PC-3 (cell line): ENCODE data around the gene SOBP. TPM values are rescaled to one million over a fixed set of nuclear protein-coding genes. Genes with fewer than 3 reads are reported as not detected.

Source experiments
- ATAC-seq: fragments of 200-7000 bp; cut with Tn5 transposase; 2 replicates; pipeline ENCODE4 v1.9.1; 2020; ENCODE audit warnings: mild to moderate bottlenecking, moderate library complexity
- BruUV-seq: library from RNA; stranded (reverse); fragments of 400-500 nt; replicated peaks from 2 replicates; lab custom pipeline; 2021; lab: Mats Ljungman, UMichigan
- CTCF ChIA-PET: fragments of 300-600 bp; sonication (Branson Sonifier 250); formaldehyde crosslinking; loops from one replicate; lab custom pipeline; 2022; ENCODE audit warnings: antibody characterized with exemption; lab: Charles Lee
- POLR2A ChIA-PET: fragments of 300-600 bp; sonication (Branson Sonifier 250); formaldehyde crosslinking; loops from one replicate; lab custom pipeline; 2022; ENCODE audit warnings: antibody characterized with exemption; ENCODE audit not compliant: unreplicated experiment; lab: Charles Lee
- DNase-seq: peaks from one replicate; pipeline ENCODE4 v3.0.0-alpha.2; 2015
- H2AFZ ChIP-seq: fragments of 300-600 bp; sonication (generic); 2 replicates; pipeline ENCODE4 v1.6.0; 2016; ENCODE audit warnings: antibody characterized with exemption, low read length
- H3F3A ChIP-seq: fragments of 300-600 bp; sonication (generic); one replicate; pipeline ENCODE4 v1.6.0; 2017; ENCODE audit warnings: antibody characterized with exemption, low read length, control low read depth, mild to moderate bottlenecking; ENCODE audit not compliant: unreplicated experiment
- H3K27ac ChIP-seq: fragments of 300-600 bp; sonication (generic); 2 replicates; pipeline ENCODE4 v1.5.1; 2016; ENCODE audit warnings: mild to moderate bottlenecking, low read length
- H3K27me3 ChIP-seq: fragments of 300-600 bp; sonication (generic); 2 replicates; pipeline ENCODE4 v1.6.1; 2016; ENCODE audit warnings: low read length, mixed read lengths
- H3K36me3 ChIP-seq: fragments of 300-600 bp; sonication (generic); 2 replicates; pipeline ENCODE4 v1.6.1; 2016; ENCODE audit warnings: low read depth, mixed run types, low read length, mixed read lengths
- H3K4me1 ChIP-seq: fragments of 300-600 bp; sonication (generic); 2 replicates; pipeline ENCODE4 v1.5.1; 2016; ENCODE audit warnings: low read length; ENCODE audit not compliant: insufficient read depth
- H3K4me2 ChIP-seq: fragments of 300-600 bp; sonication (generic); 2 replicates; pipeline ENCODE4 v1.6.0; 2016; ENCODE audit warnings: low read length
- H3K4me3 ChIP-seq: fragments of 300-600 bp; sonication (generic); 2 replicates; pipeline ENCODE4 v1.5.1; 2016; ENCODE audit warnings: mild to moderate bottlenecking, low read length, mixed read lengths
- H3K79me2 ChIP-seq: fragments of 300-600 bp; sonication (generic); 2 replicates; pipeline ENCODE4 v1.6.1; 2017; ENCODE audit warnings: low read length, mixed read lengths
- H3K9ac ChIP-seq: fragments of 300-600 bp; sonication (generic); 2 replicates; pipeline ENCODE4 v1.6.0; 2016; ENCODE audit warnings: mild to moderate bottlenecking, low read length
- H3K9me2 ChIP-seq: fragments of 300-600 bp; sonication (generic); replicated peaks from 2 replicates; pipeline ENCODE4 v1.6.1; 2016; ENCODE audit warnings: mixed run types, low read length, mixed read lengths
- H3K9me3 ChIP-seq: fragments of 300-600 bp; sonication (generic); 2 replicates; pipeline ENCODE4 v1.6.1; 2016; ENCODE audit warnings: low read length, mixed read lengths
- H4K20me1 ChIP-seq: fragments of 300-600 bp; sonication (generic); 2 replicates; pipeline ENCODE4 v1.6.1; 2016; ENCODE audit warnings: low read length, mixed read lengths
- EZH2 ChIP-seq: fragments of 300-600 bp; sonication (generic); IDR thresholded peaks from one replicate; pipeline ENCODE4 v1.6.1; 2017; ENCODE audit warnings: antibody characterized with exemption, mild to moderate bottlenecking, low read length; ENCODE audit not compliant: unreplicated experiment
- EZH2phosphoT487 ChIP-seq: fragments of 300-600 bp; sonication (generic); IDR thresholded peaks from 2 replicates; pipeline ENCODE4 v1.6.1; 2018; ENCODE audit warnings: mild to moderate bottlenecking, antibody characterized with exemption, low read length, borderline replicate concordance
- intact Hi-C: fragments of 100-400 bp; cut with micrococcal nuclease; formaldehyde crosslinking; loops from 2 replicates; pipeline ENCODE4 v1.9.0; 2023
- total RNA-seq: library from RNA; depleted of rRNA; stranded (reverse); fragments of >200 nt; gene quantifications from 2 replicates; pipeline ENCODE4 v1.2.3, GENCODE V29; 2014
- TF ChIP-seq, protein P1 (sequence below): fragments of 300-600 bp; sonication (generic); conservative IDR thresholded peaks from 2 replicates; pipeline ENCODE4 v1.5.1; 2017; ENCODE audit warnings: antibody characterized with exemption, low read depth, mild to moderate bottlenecking, low read length

SOBP gene
- total RNA-seq, 1 experiment from 2014 or later, result 0.15 TPM

DNA sequence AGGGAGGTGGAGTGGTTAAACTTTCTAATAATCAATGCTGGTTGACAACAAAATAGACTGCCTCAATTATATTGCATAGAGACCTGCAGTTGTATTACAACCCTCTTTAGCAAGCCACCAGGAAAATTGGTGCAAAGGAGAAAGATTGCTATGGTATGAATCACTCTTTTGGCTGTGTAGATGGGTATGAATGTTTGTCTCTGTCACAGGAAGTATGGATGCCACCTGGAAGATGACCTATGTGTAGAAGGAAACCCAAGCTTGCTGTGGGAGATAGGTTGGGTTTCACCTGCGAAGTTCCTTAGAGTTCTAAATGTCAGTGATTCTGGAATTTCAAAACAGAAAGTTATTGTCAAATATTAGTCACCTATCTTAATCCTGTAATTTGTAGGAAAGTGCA is 134.6 kb downstream of the SOBP start:
- H3K9ac ChIP-seq, result no peak overlapping the region
- no peaks in the 10 kb centered on the region for H3K9me2 ChIP-seq
- ATAC-seq (peak; percentile 83), DNase-seq (peak; percentile 74)
- H3K79me2 ChIP-seq, result no peaks in the 10 kb centered on the region
- H3K27ac ChIP-seq, result no peak overlapping the region
- TF ChIP-seq, protein P1, sequence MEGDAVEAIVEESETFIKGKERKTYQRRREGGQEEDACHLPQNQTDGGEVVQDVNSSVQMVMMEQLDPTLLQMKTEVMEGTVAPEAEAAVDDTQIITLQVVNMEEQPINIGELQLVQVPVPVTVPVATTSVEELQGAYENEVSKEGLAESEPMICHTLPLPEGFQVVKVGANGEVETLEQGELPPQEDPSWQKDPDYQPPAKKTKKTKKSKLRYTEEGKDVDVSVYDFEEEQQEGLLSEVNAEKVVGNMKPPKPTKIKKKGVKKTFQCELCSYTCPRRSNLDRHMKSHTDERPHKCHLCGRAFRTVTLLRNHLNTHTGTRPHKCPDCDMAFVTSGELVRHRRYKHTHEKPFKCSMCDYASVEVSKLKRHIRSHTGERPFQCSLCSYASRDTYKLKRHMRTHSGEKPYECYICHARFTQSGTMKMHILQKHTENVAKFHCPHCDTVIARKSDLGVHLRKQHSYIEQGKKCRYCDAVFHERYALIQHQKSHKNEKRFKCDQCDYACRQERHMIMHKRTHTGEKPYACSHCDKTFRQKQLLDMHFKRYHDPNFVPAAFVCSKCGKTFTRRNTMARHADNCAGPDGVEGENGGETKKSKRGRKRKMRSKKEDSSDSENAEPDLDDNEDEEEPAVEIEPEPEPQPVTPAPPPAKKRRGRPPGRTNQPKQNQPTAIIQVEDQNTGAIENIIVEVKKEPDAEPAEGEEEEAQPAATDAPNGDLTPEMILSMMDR, result no peak
- no peak for TF ChIP-seq EZH2phosphoT487
- no peak for TF ChIP-seq EZH2
- H4K20me1 ChIP-seq, result no peaks in the 10 kb centered on the region
- intact Hi-C loops, result no loop called here
- peak overlapping the region; percentile 37; the same call in 1 of the 2 replicates for H2AFZ ChIP-seq
- H3F3A ChIP-seq, result no peaks in the 10 kb centered on the region
- ChIA-PET CTCF (no interaction called here), POLR2A (no interaction called here)
- peak overlapping the region; percentile 76 for H3K4me2 ChIP-seq
- no peaks in the 10 kb centered on the region for H3K9me3 ChIP-seq
- BruUV-seq, result no TSS peak
- no peaks in the 10 kb centered on the region for H3K36me3 ChIP-seq
- H3K4me3 ChIP-seq, result peak overlapping the region; percentile 22; the same call in 1 of the 2 replicates
- no peaks in the 10 kb centered on the region for H3K27me3 ChIP-seq
- peaks cover 16% of the 10 kb centered on the region for H3K4me1 ChIP-seq

DNA sequence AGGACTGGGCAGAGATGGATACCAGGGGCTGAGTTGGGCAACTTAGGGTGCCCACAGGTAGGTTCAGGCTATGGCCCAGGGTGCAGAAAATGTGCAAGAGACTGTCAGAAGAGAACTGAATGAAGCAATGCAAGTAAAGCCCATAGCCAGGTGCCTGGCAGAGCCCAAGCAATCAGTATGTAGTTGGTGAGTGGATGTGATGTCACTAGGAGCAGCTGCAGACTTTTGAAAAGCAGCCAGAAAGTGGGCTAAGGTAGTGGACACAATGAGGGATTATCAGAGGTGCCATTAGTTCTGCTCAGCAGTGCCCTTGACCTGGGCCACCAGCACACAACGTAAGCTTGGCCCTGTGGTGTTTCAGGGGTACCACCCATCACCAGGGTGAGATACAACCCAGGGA is 135.3 kb downstream of the SOBP start:
- no TSS peak for BruUV-seq
- TF ChIP-seq, protein P1, result no peak
- no peak for TF ChIP-seq EZH2phosphoT487
- TF ChIP-seq EZH2, result no peak

DNA sequence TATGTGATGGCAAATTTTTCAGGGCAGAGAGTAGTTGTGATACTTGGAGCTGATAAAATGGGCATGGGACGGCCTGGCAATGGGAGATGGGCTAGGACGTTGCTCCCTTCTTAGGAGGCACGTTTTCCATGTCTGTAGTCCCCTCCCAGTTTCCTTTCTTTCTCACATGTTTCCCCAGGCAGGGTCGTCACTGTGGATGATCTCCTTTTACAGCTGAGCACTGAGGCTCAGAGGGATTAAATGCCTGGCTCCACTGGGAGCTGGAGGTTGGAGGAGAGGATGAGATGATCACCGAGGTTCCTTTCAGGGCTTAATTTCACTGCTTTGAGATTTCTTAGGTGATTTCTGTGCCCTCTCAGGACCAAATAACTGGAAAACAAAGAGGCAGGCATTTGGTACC is 136.7 kb downstream of the SOBP start:
- Histone ChIP-seq H3K9me2 (no peaks in the 10 kb centered on the region), H3K27me3 (no peaks in the 10 kb centered on the region), H3K36me3 (no peaks in the 10 kb centered on the region), H3K4me1 (peaks cover 16% of the 10 kb centered on the region), H3K4me3 (no peak overlapping the region), H2AFZ (no peak overlapping the region), H3K27ac (no peak overlapping the region), H4K20me1 (no peaks in the 10 kb centered on the region), H3K9ac (no peak overlapping the region), H3F3A (no peaks in the 10 kb centered on the region), H3K79me2 (no peaks in the 10 kb centered on the region), H3K4me2 (no peak overlapping the region), H3K9me3 (no peaks in the 10 kb centered on the region)
- no peak for DNase-seq
- no TSS peak for BruUV-seq
- intact Hi-C loops, result no loop called here
- TF ChIP-seq, protein P1, result no peak
- TF ChIP-seq EZH2phosphoT487, result no peak
- TF ChIP-seq EZH2, result no peak
- POLR2A ChIA-PET, result no interaction called here
- CTCF ChIA-PET, result no interaction called here
- ATAC-seq, result no peak

More for the DNA sequence above, 135.3 kb downstream of the SOBP start:
- Histone ChIP-seq H3K36me3 (no peaks in the 10 kb centered on the region), H3K9me2 (no peaks in the 10 kb centered on the region), H3K4me1 (peaks cover 16% of the 10 kb centered on the region), H3K9me3 (no peaks in the 10 kb centered on the region), H4K20me1 (no peaks in the 10 kb centered on the region), H3F3A (no peaks in the 10 kb centered on the region), H3K4me3 (no peak overlapping the region), H3K27ac (no peak overlapping the region), H3K4me2 (no peak overlapping the region), H3K79me2 (no peaks in the 10 kb centered on the region), H3K9ac (no peak overlapping the region), H2AFZ (no peak overlapping the region), H3K27me3 (no peaks in the 10 kb centered on the region)
- intact Hi-C loops, result no loop called here
- ChIA-PET POLR2A (no interaction called here), CTCF (no interaction called here)
- ATAC-seq, result no peak
- no peak for DNase-seq
